Cardiac fibroblast (primary cell): Measurements from ENCODE around the gene ETS2.

Experiments used
- DNase-seq, 2 donors: peaks; one replicate each; pipeline versions ENCODE4 v3.0.0 to v3.0.0-alpha.2; 2010; ENCODE audit warnings: low read depth in 2 of 2
- H3K4me3 ChIP-seq, 2 donors: replicated peaks in 1 of 2; 1 replicate in 1 of 2; 2 replicates in 1 of 2; pipeline ENCODE4 v1.5.1; 2011; ENCODE audit warnings: low read depth in 2 of 2, low read length in 2 of 2, mild to moderate bottlenecking in 2 of 2, moderate library complexity in 1 of 2
- TF ChIP-seq, protein P1 (sequence below): IDR thresholded peaks from one replicate; pipeline ENCODE4 v1.5.1; 2011; ENCODE audit warnings: low read depth, mild to moderate bottlenecking, low read length, inconsistent platforms

Gene ETS2

DNA sequence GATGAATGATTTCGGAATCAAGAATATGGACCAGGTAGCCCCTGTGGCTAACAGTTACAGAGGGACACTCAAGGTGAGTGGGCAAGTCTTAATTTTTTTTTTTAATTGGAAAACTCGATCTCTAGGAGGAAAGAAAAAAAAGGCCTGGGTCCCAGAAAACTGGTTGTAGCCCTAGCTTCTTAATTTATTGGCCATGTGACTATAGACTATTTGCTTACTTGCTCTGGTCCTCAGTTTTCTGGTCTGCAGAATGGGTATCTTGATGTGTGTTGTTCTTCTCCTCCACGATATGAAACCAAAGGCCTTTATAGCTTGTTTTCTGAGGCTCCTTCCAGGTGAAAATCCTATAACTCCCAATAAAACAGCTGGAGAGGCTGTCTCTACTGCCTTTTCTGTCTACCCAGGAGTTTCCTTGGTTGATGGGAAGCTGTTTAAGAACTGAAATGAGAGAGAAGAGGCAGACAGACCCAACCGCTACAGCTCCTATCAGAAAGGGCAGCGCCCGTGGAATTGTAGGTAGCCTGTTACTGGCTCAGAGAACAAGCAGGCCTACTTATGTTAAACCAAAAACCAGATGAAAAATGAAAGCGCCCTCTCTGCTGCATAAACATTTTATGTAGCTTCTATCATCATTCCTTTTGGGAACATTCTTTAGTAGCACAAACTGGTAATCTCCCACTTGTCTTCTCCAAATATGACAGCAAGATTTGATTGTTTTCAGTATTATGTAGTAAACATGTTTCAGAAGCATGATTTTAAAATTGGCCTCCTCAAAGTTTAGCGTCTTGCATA lies 4.5 kb downstream of the ETS2 start:
- no peak for DNase-seq
- H3K4me3 ChIP-seq, result peak overlapping the region in 1 of 2 donors; percentile 82
- TF ChIP-seq, protein P1, sequence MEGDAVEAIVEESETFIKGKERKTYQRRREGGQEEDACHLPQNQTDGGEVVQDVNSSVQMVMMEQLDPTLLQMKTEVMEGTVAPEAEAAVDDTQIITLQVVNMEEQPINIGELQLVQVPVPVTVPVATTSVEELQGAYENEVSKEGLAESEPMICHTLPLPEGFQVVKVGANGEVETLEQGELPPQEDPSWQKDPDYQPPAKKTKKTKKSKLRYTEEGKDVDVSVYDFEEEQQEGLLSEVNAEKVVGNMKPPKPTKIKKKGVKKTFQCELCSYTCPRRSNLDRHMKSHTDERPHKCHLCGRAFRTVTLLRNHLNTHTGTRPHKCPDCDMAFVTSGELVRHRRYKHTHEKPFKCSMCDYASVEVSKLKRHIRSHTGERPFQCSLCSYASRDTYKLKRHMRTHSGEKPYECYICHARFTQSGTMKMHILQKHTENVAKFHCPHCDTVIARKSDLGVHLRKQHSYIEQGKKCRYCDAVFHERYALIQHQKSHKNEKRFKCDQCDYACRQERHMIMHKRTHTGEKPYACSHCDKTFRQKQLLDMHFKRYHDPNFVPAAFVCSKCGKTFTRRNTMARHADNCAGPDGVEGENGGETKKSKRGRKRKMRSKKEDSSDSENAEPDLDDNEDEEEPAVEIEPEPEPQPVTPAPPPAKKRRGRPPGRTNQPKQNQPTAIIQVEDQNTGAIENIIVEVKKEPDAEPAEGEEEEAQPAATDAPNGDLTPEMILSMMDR, result no peak

DNA sequence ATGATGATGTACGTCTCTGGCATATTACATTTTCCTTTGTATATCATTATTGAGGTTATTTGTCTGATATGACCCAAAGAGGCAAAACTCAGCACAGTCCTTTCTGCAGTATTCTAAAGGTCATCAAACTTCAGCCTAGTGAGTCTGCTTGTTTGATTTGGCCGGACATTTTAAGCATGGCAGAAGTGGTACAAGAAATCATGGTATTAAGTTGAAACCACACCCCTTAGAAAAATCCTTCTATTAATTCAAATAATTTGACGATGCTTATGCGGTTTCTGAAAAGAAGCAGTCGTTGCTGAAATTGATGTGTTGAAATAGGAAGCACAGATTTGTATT lies 5.1 kb downstream of the ETS2 start:
- TF ChIP-seq, protein P1, result no peak
- DNase-seq, result no peak
- no peak overlapping the region for H3K4me3 ChIP-seq

DNA sequence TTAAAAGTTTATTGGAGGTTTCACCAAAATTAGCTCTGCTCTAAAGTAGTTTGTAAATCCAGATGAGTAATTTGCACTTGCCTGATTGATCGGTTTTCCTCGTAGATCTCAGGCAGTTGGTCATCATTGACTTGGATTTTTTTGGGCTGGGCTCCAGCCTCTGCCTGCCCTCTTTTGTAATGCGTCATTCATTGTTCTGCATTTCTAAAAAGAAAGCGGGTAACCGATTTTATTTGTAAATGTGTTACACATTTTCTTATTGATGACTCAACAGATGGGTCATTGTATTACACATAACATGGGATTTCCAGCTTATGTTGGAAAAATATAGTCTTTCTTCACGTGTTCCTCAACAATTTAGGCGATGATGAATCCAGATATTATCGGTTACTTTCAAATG lies 5.5 kb downstream of the ETS2 start:
- TF ChIP-seq, protein P1, result no peak
- DNase-seq, result peak; percentile 75 to 98
- no peak overlapping the region for H3K4me3 ChIP-seq

DNA sequence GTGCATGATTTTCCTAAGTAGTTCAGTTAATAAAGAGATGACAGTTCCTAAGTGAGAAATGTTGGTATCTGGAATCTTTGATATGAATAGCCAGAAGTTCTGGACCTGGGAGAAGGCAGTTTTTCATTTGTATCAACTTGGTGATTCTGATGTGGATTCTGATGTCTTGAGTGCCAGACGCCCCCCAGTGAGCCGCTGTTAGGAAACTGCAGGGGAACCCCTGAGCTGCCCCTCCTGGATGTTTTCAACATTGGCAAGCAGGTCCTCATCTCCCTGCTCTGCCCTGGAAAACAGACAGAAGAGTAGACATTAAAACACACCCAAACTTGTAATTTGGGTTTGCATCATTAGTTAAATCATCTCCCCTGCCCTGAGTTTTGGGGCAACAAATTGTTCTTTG lies 7.4 kb downstream of the ETS2 start:
- no peak for DNase-seq
- TF ChIP-seq, protein P1, result no peak
- H3K4me3 ChIP-seq, result no peak overlapping the region

DNA sequence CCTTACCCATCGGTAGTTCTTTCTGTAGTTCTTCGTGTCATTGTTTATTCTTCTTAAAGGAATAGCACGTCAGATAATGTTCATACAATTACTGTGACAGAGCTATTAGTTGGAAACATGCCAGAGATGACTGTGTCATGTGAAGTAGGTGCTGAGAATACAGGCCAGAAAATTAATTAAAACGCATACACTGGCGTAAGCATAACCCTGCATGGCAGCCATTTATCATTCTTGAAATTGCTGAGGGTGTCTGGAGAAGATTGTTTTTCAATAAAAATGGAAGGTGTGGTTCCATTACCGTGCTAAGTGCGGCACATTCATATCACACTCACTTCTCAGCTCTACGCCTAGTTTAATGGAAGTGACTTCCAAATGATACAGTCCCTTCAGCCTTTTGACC lies 7.8 kb downstream of the ETS2 start:
- TF ChIP-seq, protein P1, result no peak
- H3K4me3 ChIP-seq, result no peak overlapping the region
- peak in 1 of 2 donors; percentile 42 for DNase-seq

DNA sequence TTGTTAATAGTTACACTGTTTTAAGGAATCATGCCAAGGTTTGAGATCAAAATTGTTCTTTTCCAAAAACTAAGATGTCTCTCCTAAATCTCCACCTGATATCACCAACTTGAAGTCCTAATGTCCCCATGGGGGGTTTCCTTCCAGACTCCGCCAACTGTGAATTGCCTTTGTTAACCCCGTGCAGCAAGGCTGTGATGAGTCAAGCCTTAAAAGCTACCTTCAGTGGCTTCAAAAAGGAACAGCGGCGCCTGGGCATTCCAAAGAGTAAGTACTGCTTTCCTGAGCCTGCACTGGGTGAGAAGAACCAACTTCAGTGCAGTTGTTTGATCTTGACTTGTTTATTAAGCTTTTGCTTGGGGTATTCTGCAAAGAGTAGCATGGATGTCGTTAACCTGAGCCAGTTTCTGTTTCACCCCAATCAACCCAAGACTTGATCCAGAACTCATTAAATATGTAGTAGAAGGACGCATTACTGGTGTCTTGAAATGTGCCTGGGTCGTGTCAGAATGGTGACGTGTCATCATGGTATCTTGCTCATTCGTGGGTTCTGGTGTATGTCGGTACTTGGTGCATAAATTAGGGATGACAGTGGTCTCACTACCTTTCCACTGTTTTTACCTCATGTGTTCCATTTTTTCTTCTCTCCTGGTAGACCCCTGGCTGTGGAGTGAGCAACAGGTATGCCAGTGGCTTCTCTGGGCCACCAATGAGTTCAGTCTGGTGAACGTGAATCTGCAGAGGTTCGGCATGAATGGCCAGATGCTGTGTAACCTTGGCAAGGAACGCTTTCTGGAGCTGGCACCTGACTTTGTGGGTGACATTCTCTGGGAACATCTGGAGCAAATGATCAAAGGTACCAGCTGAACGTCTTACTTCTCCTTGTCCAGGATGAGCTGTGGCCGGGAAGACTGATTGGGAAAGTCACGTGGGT lies 8.7 kb downstream of the ETS2 start:
- TF ChIP-seq, protein P1, result no peak
- DNase-seq, result no peak
- H3K4me3 ChIP-seq, result no peak overlapping the region
